ENCODE data around the gene FAH. TPM values are rescaled to one million over a fixed set of nuclear protein-coding genes. Genes with fewer than 3 reads are reported as not detected.

FAH gene
- total and polyA plus RNA-seq, 10 of the 15 experiments (the other 5 are each of a cell fraction or from before 2014, with no cell fraction given): 36.3 to 121 (median 62.0) TPM

GRCh38 chr15:80107204-80107603 is 45.6 kb upstream of the FAH start:
- TF ChIP-seq MAX (IDR thresholded peaks at IDR 0.05; ENCODE audit: low read depth, low read length) (no peak), RUNX3 (IDR thresholded peaks at IDR 0.05; ENCODE audit: low read length) (no peak), YY1 (IDR thresholded peaks at IDR 0.05; ENCODE audit: low read depth, low read length) (no peak), MLLT1 (IDR thresholded peaks at IDR 0.05) (no peak), ZBTB11 (CRISPR knock-in tag; IDR thresholded peaks at IDR 0.05) (no peak), EZH2 (IDR thresholded peaks at IDR 0.05; ENCODE audit: borderline replicate concordance, control insufficient read depth, low read depth, low read length) (no peak), ATF3 (IDR thresholded peaks at IDR 0.05; ENCODE audit: borderline replicate concordance, extremely low read depth, low read depth, low read length) (no peak), ZNF207 (IDR thresholded peaks at IDR 0.05; ENCODE audit: borderline replicate concordance) (no peak), ZNF274 (IDR thresholded peaks at IDR 0.05; ENCODE audit: insufficient read depth, insufficient read length) (no peak), MTA3 (IDR thresholded peaks at IDR 0.05; ENCODE audit: borderline replicate concordance, low read length) (no peak), FOS (IDR thresholded peaks at IDR 0.05; ENCODE audit: borderline replicate concordance, extremely low read depth, insufficient read length) (no peak), CBX5 (IDR thresholded peaks at IDR 0.05; ENCODE audit: low read depth) (no peak), TCF7 (IDR thresholded peaks at IDR 0.05; ENCODE audit: borderline replicate concordance) (no peak), SIX5 (IDR thresholded peaks at IDR 0.05; ENCODE audit: low read depth, low read length, severe bottlenecking) (no peak)
- Histone ChIP-seq H3K4me1 (ENCODE audit: control insufficient read depth, insufficient read depth, low read length) (no peaks in the 10 kb centered on the region; the same call in 1 of the 2 replicates), H3K79me2 (ENCODE audit: control insufficient read depth, insufficient read depth, low read length) (peaks cover 47% of the 10 kb centered on the region), H3K36me3 (ENCODE audit: control insufficient read depth in 2 of 2, insufficient read depth in 2 of 2, low read length in 1 of 2) (peaks cover 0 to 19% of the 10 kb centered on the region in 2 experiments; a peak in 3 of 4 replicates), H3K27ac (ENCODE audit: control insufficient read depth, insufficient read depth) (no peak overlapping the region), H3K4me3 (no peak overlapping the region), H3K27me3 (replicated peaks in 1 of 2; ENCODE audit: control insufficient read depth in 2 of 2, insufficient read depth in 2 of 2, low read length in 1 of 2) (no peaks in the 10 kb centered on the region), H3K9ac (ENCODE audit: control insufficient read depth, insufficient read depth, low read length) (no peak overlapping the region), H2AFZ (ENCODE audit: control insufficient read depth, low read depth, low read length) (no peak overlapping the region), H4K20me1 (ENCODE audit: control insufficient read depth, insufficient read depth) (no peaks in the 10 kb centered on the region), H3K4me2 (ENCODE audit: control insufficient read depth, insufficient read depth) (no peak overlapping the region), H3K9me3 (replicated peaks; ENCODE audit: control insufficient read depth, insufficient read depth, low read length) (no peaks in the 10 kb centered on the region)
- intact Hi-C loops (cut with micrococcal nuclease; ENCODE audit: unreplicated experiment): no loop called here
- ChIA-PET RAD21 (ENCODE audit: unreplicated experiment) (no interaction called here), POLR2A (no interaction called here), SMC1A (ENCODE audit: uncharacterized antibody, unreplicated experiment) (interaction anchor here (1.5 kb wide), 1 partner anchor 85 kb away, joined by 4 read pairs; no protein-coding TSS in a partner anchor), CTCF (no interaction called here)
- in situ Hi-C loops (cut with MboI): no loop called here
- no peak for FAIRE-seq
- no peak for ATAC-seq
- 91% methylated on average over 6 of the region's 6 CpGs for WGBS (ENCODE audit: insufficient coverage, insufficient replicate concordance, low lambda C conversion rate, missing lambda C conversion rate)
- no peak for DNase-seq (ENCODE audit: low read depth, low spot score)
- BruUV-seq (replicated peaks): no TSS peak
